Hepatocyte (in vitro differentiated cells): ENCODE data around the gene TMEFF2. TPM values are rescaled to one million over a fixed set of nuclear protein-coding genes. Genes with fewer than 3 reads are reported as not detected.

Source experiments
- DNase-seq: peaks from one replicate; pipeline ENCODE4 v3.0.0-alpha.2; 2016; ENCODE audit warnings: low spot score
- H2AFZ ChIP-seq: fragments of 200-600 bp; sonication (generic); 2 replicates; pipeline ENCODE4 v1.6.0; 2016; ENCODE audit warnings: antibody characterized with exemption, mild to moderate bottlenecking
- H3K27ac ChIP-seq: fragments of 200-600 bp; sonication (generic); 2 replicates; pipeline ENCODE4 v1.5.1; 2016; ENCODE audit warnings: mild to moderate bottlenecking
- H3K27me3 ChIP-seq: fragments of 200-600 bp; sonication (generic); 2 replicates; pipeline ENCODE4 v1.6.1; 2016
- H3K36me3 ChIP-seq: fragments of 200-600 bp; sonication (generic); replicated peaks from 2 replicates; pipeline ENCODE4 v1.5.1; 2016; ENCODE audit warnings: low read depth; ENCODE audit not compliant: insufficient read depth
- H3K4me1 ChIP-seq: fragments of 200-600 bp; sonication (generic); 2 replicates; pipeline ENCODE4 v1.5.1; 2016; ENCODE audit warnings: mild to moderate bottlenecking, moderate library complexity; ENCODE audit not compliant: insufficient read depth
- H3K4me2 ChIP-seq: fragments of 200-600 bp; sonication (generic); 2 replicates; pipeline ENCODE4 v1.6.0; 2016
- H3K4me3 ChIP-seq: fragments of 200-600 bp; sonication (generic); 2 replicates; pipeline ENCODE4 v1.5.1; 2016; ENCODE audit warnings: mild to moderate bottlenecking
- H3K79me2 ChIP-seq: fragments of 200-600 bp; sonication (generic); 2 replicates; pipeline ENCODE4 v1.6.0; 2017; ENCODE audit warnings: mild to moderate bottlenecking
- H3K9me2 ChIP-seq: fragments of 200-600 bp; sonication (generic); replicated peaks from 2 replicates; pipeline ENCODE4 v1.6.0; 2017; ENCODE audit warnings: mild to moderate bottlenecking; ENCODE audit not compliant: insufficient read depth
- H3K9me3 ChIP-seq: fragments of 200-600 bp; sonication (generic); 2 replicates; pipeline ENCODE4 v1.5.1; 2016; ENCODE audit warnings: low read depth, mild to moderate bottlenecking
- H4K20me1 ChIP-seq: fragments of 200-600 bp; sonication (generic); 2 replicates; pipeline ENCODE4 v1.6.0; 2016; ENCODE audit warnings: mild to moderate bottlenecking; ENCODE audit not compliant: insufficient read depth, poor library complexity, severe bottlenecking
- CTCF ChIP-seq: fragments of 200-600 bp; sonication (generic); IDR thresholded peaks from 2 replicates; pipeline ENCODE4 v1.5.1; 2016; ENCODE audit warnings: antibody characterized with exemption, mild to moderate bottlenecking; ENCODE audit not compliant: poor library complexity
- EZH2 ChIP-seq: fragments of 200-600 bp; sonication (generic); IDR thresholded peaks from 2 replicates; pipeline ENCODE4 v1.6.1; 2016; ENCODE audit warnings: antibody characterized with exemption, mild to moderate bottlenecking, borderline replicate concordance
- EZH2phosphoT487 ChIP-seq: fragments of 200-600 bp; sonication (generic); IDR thresholded peaks from one replicate; pipeline ENCODE4 v1.6.1; 2018; ENCODE audit warnings: antibody characterized with exemption, mild to moderate bottlenecking, low read depth, moderate library complexity; ENCODE audit not compliant: unreplicated experiment, severe bottlenecking
- WGBS: methylation state at CpG from one replicate; pipeline ENCODE4 v1.1.6; 2016; ENCODE audit warnings: low lambda C conversion rate; ENCODE audit errors: missing lambda C conversion rate; 5-methylcytosine and 5-hydroxymethylcytosine counted together
- polyA plus RNA-seq: library from polyadenylated mRNA; unstranded; fragments of >200 nt; fragmentation: Nextera tagmentation; extraction: Ambion mirVana; gene quantifications from 2 replicates; pipeline ENCODE4 v1.2.1, GENCODE V29; 2016
- total RNA-seq: library from RNA; depleted of rRNA; stranded (reverse); fragments of >200 nt; gene quantifications from 2 replicates; pipeline ENCODE4 v1.2.3, GENCODE V29; 2014

Gene TMEFF2
- total and polyA plus RNA-seq, 2 experiments from 2014 or later = 0.43 to 1.8 TPM

GRCh38 chr2:192026825-192027120 lies 168.0 kb downstream of the TMEFF2 start:
- 75% methylated on average over 1 of the region's 1 CpG for WGBS

GRCh38 chr2:192026059-192026824 lies 168.5 kb downstream of the TMEFF2 start:
- Histone ChIP-seq H3K27me3 (no peaks in the 10 kb centered on the region), H3K36me3 (no peaks in the 10 kb centered on the region), H3K9me2 (no peaks in the 10 kb centered on the region), H2AFZ (no peak overlapping the region), H4K20me1 (no peaks in the 10 kb centered on the region), H3K27ac (no peak overlapping the region), H3K4me1 (peaks cover 7% of the 10 kb centered on the region), H3K9me3 (no peaks in the 10 kb centered on the region), H3K4me3 (no peak overlapping the region), H3K4me2 (no peak overlapping the region), H3K79me2 (no peaks in the 10 kb centered on the region)
- no peak for TF ChIP-seq EZH2phosphoT487
- no peak for TF ChIP-seq CTCF
- TF ChIP-seq EZH2 = no peak
- WGBS = 52% methylated on average over 7 of the region's 7 CpGs
- no peak for DNase-seq

More at GRCh38 chr2:192026825-192027120, 168.0 kb downstream of the TMEFF2 start:
- no peak for TF ChIP-seq EZH2
- no peak for TF ChIP-seq EZH2phosphoT487
- no peak for TF ChIP-seq CTCF
- Histone ChIP-seq H3K9me3 (no peaks in the 10 kb centered on the region), H3K4me3 (no peak overlapping the region), H3K4me1 (peaks cover 7% of the 10 kb centered on the region), H3K27ac (no peak overlapping the region), H3K9me2 (no peaks in the 10 kb centered on the region), H2AFZ (no peak overlapping the region), H3K79me2 (no peaks in the 10 kb centered on the region), H3K27me3 (no peaks in the 10 kb centered on the region), H4K20me1 (no peaks in the 10 kb centered on the region), H3K36me3 (no peaks in the 10 kb centered on the region), H3K4me2 (no peak overlapping the region)
- no peak for DNase-seq

- WGBS = 65% methylated on average over 4 of the region's 4 CpGs
Observed at GRCh38 chr2:192025637-192026036, 169.1 kb downstream of the TMEFF2 start.

More at GRCh38 chr2:192025637-192026036, 169.1 kb downstream of the TMEFF2 start:
- Histone ChIP-seq H2AFZ (no peak overlapping the region), H3K9me3 (no peaks in the 10 kb centered on the region), H3K9me2 (no peaks in the 10 kb centered on the region), H3K36me3 (no peaks in the 10 kb centered on the region), H3K4me3 (no peak overlapping the region), H3K27me3 (no peaks in the 10 kb centered on the region), H3K27ac (no peak overlapping the region), H3K79me2 (no peaks in the 10 kb centered on the region), H3K4me1 (peaks cover 7% of the 10 kb centered on the region), H4K20me1 (no peaks in the 10 kb centered on the region), H3K4me2 (no peak overlapping the region)
- no peak for DNase-seq
- TF ChIP-seq EZH2 (no peak), EZH2phosphoT487 (no peak), CTCF (no peak)
